AG09319 (cell line): ENCODE measurements around the gene ZSCAN10.

Source experiments
- DNase-seq: peaks from one replicate; pipeline ENCODE4 v3.0.0-alpha.2; 2010; ENCODE audit warnings: low read depth; ENCODE audit errors: extremely low read depth
- CTCF ChIP-seq: IDR thresholded peaks from 2 replicates; pipeline ENCODE4 v1.5.1; 2011; ENCODE audit warnings: low read depth, mild to moderate bottlenecking, inconsistent platforms, low read length, moderate library complexity

Gene ZSCAN10

GRCh38 chr16:3049921-3050481, 49.1 kb downstream of the ZSCAN10 start:
- no peak for TF ChIP-seq CTCF
- DNase-seq = no peak

- DNase-seq = no peak
- no peak for TF ChIP-seq CTCF
Observed at GRCh38 chr16:3047387-3047720, 51.7 kb downstream of the ZSCAN10 start.

GRCh38 chr16:3046641-3047386, 52.3 kb downstream of the ZSCAN10 start:
- TF ChIP-seq CTCF = no peak
- no peak for DNase-seq

GRCh38 chr16:3045758-3046640, 53.1 kb downstream of the ZSCAN10 start, which contains the start of gene MMP25:
Gene MMP25, plus strand, starts transcription at chr16:3046561. Its CDS starts 357 bp downstream, at chr16:3046918.
- TF ChIP-seq CTCF = no peak
- DNase-seq = no peak

- TF ChIP-seq CTCF = no peak
Observed at GRCh38 chr16:3044708-3045107, 54.4 kb downstream of the ZSCAN10 start.

GRCh38 chr16:3042376-3042775, 56.7 kb downstream of the ZSCAN10 start:
- no peak for TF ChIP-seq CTCF
- no peak for DNase-seq

More at GRCh38 chr16:3044708-3045107, 54.4 kb downstream of the ZSCAN10 start:
- no peak for DNase-seq

GRCh38 chr16:3038896-3039295, 60.2 kb downstream of the ZSCAN10 start:
- TF ChIP-seq CTCF = no peak
- no peak for DNase-seq
